Fibroblast of the aortic adventitia (primary cell): ENCODE measurements around the gene SPEG. TPM values are rescaled to one million over a fixed set of nuclear protein-coding genes. Genes with fewer than 3 reads are reported as not detected.

ENCODE experiments used
- DNase-seq: peaks from one replicate; pipeline ENCODE4 v3.0.0-alpha.2; 2010; ENCODE audit warnings: low read depth
- H3K4me3 ChIP-seq: 2 replicates; pipeline ENCODE4 v1.5.1; 2011; ENCODE audit warnings: low read depth, mild to moderate bottlenecking, control low read depth, low read length, moderate library complexity
- total RNA-seq: library from RNA; depleted of rRNA; stranded (reverse); fragments of >200 nt; gene quantifications from 2 replicates; pipeline ENCODE4 v1.2.3, GENCODE V29; 2012; ENCODE audit warnings: low replicate concordance
- TF ChIP-seq, protein P1 (sequence below): IDR thresholded peaks from 2 replicates; pipeline ENCODE4 v1.5.1; 2011; ENCODE audit warnings: mild to moderate bottlenecking, low read length, control low read depth, inconsistent platforms; ENCODE audit not compliant: insufficient read depth

The SPEG gene
- total RNA-seq, 1 donor, result 22.7 TPM

- no peak overlapping the region for H3K4me3 ChIP-seq
- TF ChIP-seq, protein P1, sequence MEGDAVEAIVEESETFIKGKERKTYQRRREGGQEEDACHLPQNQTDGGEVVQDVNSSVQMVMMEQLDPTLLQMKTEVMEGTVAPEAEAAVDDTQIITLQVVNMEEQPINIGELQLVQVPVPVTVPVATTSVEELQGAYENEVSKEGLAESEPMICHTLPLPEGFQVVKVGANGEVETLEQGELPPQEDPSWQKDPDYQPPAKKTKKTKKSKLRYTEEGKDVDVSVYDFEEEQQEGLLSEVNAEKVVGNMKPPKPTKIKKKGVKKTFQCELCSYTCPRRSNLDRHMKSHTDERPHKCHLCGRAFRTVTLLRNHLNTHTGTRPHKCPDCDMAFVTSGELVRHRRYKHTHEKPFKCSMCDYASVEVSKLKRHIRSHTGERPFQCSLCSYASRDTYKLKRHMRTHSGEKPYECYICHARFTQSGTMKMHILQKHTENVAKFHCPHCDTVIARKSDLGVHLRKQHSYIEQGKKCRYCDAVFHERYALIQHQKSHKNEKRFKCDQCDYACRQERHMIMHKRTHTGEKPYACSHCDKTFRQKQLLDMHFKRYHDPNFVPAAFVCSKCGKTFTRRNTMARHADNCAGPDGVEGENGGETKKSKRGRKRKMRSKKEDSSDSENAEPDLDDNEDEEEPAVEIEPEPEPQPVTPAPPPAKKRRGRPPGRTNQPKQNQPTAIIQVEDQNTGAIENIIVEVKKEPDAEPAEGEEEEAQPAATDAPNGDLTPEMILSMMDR, result no peak
- DNase-seq, result no peak
Observed at GRCh38 chr2:219484343-219485200, 49.9 kb downstream of the SPEG start.

- TF ChIP-seq, protein P1, result no peak
- H3K4me3 ChIP-seq, result no peak overlapping the region
- no peak for DNase-seq
Observed at GRCh38 chr2:219485201-219485580, 50.5 kb downstream of the SPEG start.

- TF ChIP-seq, protein P1, result no peak
- no peak overlapping the region for H3K4me3 ChIP-seq
Observed at GRCh38 chr2:219486380-219486959, 51.8 kb downstream of the SPEG start.

GRCh38 chr2:219488149-219488843, 53.7 kb downstream of the SPEG start:
- H3K4me3 ChIP-seq, result no peak overlapping the region
- DNase-seq, result no peak
- TF ChIP-seq, protein P1, result no peak

More at GRCh38 chr2:219486380-219486959, 51.8 kb downstream of the SPEG start:
- DNase-seq, result no peak

DNA sequence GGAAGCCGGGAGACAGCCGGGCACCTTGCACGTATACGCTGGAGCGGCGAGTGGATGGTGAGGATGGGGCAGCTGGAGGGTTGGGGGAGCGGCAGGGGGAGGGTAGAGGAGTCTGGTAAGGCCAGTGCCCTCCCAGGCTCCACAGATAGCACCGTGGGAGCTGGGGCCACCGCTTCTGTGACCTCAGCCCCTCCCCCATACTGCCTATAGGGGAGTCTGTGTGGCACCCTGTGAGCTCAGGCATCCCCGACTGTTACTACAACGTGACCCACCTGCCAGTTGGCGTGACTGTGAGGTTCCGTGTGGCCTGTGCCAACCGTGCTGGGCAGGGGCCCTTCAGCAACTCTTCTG, 54.2 kb downstream of the SPEG start:
- DNase-seq, result no peak
- no peak overlapping the region for H3K4me3 ChIP-seq
- TF ChIP-seq, protein P1, result no peak

- no peak overlapping the region for H3K4me3 ChIP-seq
- TF ChIP-seq, protein P1, result no peak
- DNase-seq, result no peak
Observed at GRCh38 chr2:219489315-219489714, 54.7 kb downstream of the SPEG start.
